ENCODE measurements around the gene BTBD2.

- TF ChIP-seq TCF7 (IDR thresholded peaks at IDR 0.05; ENCODE audit: borderline replicate concordance) (no peak), POLR2A (IDR thresholded peaks at IDR 0.05; ENCODE audit: low read depth, low read length) (no peak), RFX5 (IDR thresholded peaks at IDR 0.05; ENCODE audit: low read depth, low read length) (no peak), MAX (IDR thresholded peaks at IDR 0.05; ENCODE audit: low read depth, low read length) (no peak), HDGF (IDR thresholded peaks at IDR 0.05) (no peak), POLR2AphosphoS5 (IDR thresholded peaks at IDR 0.05; ENCODE audit: low read length) (no peak)
- TF ChIP-seq, protein P1, sequence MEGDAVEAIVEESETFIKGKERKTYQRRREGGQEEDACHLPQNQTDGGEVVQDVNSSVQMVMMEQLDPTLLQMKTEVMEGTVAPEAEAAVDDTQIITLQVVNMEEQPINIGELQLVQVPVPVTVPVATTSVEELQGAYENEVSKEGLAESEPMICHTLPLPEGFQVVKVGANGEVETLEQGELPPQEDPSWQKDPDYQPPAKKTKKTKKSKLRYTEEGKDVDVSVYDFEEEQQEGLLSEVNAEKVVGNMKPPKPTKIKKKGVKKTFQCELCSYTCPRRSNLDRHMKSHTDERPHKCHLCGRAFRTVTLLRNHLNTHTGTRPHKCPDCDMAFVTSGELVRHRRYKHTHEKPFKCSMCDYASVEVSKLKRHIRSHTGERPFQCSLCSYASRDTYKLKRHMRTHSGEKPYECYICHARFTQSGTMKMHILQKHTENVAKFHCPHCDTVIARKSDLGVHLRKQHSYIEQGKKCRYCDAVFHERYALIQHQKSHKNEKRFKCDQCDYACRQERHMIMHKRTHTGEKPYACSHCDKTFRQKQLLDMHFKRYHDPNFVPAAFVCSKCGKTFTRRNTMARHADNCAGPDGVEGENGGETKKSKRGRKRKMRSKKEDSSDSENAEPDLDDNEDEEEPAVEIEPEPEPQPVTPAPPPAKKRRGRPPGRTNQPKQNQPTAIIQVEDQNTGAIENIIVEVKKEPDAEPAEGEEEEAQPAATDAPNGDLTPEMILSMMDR (IDR thresholded peaks at IDR 0.05 in 2 of 3, conservative IDR thresholded peaks at IDR 0.05 in 1 of 3; ENCODE audit: control insufficient read depth in 2 of 3, extremely low read depth in 1 of 3, insufficient read depth in 1 of 3, low read depth in 3 of 3, low read length in 3 of 3): no peak
Measured at GRCh38 chr19:2012941-2013682, 2.4 kb downstream of the BTBD2 start.
